T-helper 17 cell (primary cell): ENCODE data around the gene SLC45A3. TPM values are rescaled to one million over a fixed set of nuclear protein-coding genes. Genes with fewer than 3 reads are reported as not detected.
"Not testable (repeated sequence)": the region's sequence is repeated elsewhere in the genome, so short reads cannot be mapped to it uniquely, and the experiment has no call there.

Source experiments
- ATAC-seq: fragments of 150-1000 bp; cut with Tn5 transposase; 2 replicates; pipeline ENCODE4 v1.10.0; 2021; ENCODE audit warnings: mild to moderate bottlenecking, moderate library complexity
- DNase-seq, 3 donors: peaks; one replicate each; pipeline versions ENCODE4 v3.0.0 to v3.0.0-alpha.2; 2020 to 2021
- H3K9me3 ChIP-seq: one replicate; pipeline ENCODE4 v1.7.0; 2013; ENCODE audit warnings: low read length, mild to moderate bottlenecking; ENCODE audit not compliant: control insufficient read depth, poor library complexity, severe bottlenecking
- H3K27ac Mint-ChIP-seq: one replicate; pipeline ENCODE4 v1.8.0; 2022; ENCODE audit warnings: mild to moderate bottlenecking, moderate library complexity, mixed read lengths
- H3K27me3 Mint-ChIP-seq: one replicate; pipeline ENCODE4 v1.8.0; 2022; ENCODE audit warnings: mixed read lengths
- H3K36me3 Mint-ChIP-seq: one replicate; pipeline ENCODE4 v1.8.0; 2022; ENCODE audit warnings: low read depth, mixed read lengths
- H3K4me1 Mint-ChIP-seq: one replicate; pipeline ENCODE4 v1.8.0; 2022; ENCODE audit warnings: mild to moderate bottlenecking, mixed read lengths
- H3K4me3 Mint-ChIP-seq: one replicate; pipeline ENCODE4 v1.8.0; 2022; ENCODE audit warnings: mild to moderate bottlenecking, moderate library complexity, mixed read lengths
- total RNA-seq, 4 donors: library from RNA in 2 of 4; stranded (reverse) in 2 of 4; gene quantifications; one replicate each; pipeline ENCODE4 v1.2.3 and lab custom pipeline; 2022 to 2026

The SLC45A3 gene
- total RNA-seq, 2 donors from 2014 or later = 0.80 to 1.7 TPM

DNA sequence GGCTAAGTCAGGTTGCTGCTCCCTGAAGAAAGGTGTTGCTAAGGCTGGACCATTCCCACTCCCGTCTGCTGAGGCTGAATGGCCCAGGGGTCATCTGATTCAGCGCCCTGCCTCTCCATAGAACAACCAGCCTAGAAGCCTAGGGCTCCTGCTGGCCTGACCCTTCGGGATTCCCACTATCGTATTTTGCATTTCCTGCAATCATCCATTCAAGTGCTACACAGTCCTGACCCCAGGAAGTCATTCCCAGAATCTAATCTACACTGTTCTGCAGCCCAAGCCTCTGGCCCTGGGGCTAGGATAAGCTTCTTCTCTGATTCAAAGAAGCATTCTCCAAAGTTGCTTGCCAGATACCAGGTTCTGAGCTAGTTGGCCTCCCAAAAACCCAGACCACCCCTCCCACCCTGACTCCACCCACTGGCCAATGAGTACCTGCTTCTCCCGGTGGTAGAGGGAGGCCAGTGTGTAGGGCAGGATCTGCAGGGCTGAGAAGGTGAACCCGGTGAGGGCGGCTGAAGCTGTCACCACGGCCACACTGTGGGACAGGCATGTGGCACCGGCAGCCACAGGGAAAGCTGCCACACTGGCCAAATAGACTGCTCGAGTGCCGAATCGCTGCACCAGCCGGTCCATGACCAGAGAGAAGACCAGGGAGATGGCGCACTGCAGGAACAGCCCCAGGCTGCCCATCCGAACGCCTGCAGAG is 18.7 kb downstream of the SLC45A3 start:
- no peaks in the 10 kb centered on the region for H3K9me3 ChIP-seq
- Mint-ChIP-seq H3K36me3 (no peaks in the 10 kb centered on the region), H3K27me3 (peaks cover 26% of the 10 kb centered on the region), H3K4me3 (no peak overlapping the region), H3K4me1 (peaks cover 6% of the 10 kb centered on the region), H3K27ac (no peak overlapping the region)
- DNase-seq (no peak), ATAC-seq (no peak)

DNA sequence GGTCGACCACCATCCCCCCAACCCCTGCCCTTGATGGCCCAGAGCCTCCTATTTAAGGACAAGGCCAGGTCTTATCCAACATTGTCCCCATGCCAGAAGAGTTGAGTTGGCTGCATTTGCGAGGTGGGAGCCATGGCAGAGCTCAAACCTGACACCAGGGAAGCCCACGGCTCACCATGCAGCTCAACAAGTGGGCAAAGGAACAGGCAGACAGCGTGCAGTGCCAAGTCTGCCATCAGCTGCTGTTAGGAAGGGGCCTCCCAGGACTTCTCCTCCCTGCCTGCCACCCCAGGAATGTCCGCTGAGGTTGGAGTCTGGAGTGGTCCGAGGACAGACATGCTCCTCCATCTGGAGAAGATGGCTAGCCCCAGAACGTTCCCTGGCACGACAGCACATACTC is 19.9 kb downstream of the SLC45A3 start:
- Mint-ChIP-seq H3K36me3 (no peaks in the 10 kb centered on the region), H3K4me1 (peaks cover 6% of the 10 kb centered on the region), H3K27me3 (peaks cover 26% of the 10 kb centered on the region), H3K4me3 (no peak overlapping the region), H3K27ac (no peak overlapping the region)
- no peak for DNase-seq
- H3K9me3 ChIP-seq = no peaks in the 10 kb centered on the region
- ATAC-seq = no peak

DNA sequence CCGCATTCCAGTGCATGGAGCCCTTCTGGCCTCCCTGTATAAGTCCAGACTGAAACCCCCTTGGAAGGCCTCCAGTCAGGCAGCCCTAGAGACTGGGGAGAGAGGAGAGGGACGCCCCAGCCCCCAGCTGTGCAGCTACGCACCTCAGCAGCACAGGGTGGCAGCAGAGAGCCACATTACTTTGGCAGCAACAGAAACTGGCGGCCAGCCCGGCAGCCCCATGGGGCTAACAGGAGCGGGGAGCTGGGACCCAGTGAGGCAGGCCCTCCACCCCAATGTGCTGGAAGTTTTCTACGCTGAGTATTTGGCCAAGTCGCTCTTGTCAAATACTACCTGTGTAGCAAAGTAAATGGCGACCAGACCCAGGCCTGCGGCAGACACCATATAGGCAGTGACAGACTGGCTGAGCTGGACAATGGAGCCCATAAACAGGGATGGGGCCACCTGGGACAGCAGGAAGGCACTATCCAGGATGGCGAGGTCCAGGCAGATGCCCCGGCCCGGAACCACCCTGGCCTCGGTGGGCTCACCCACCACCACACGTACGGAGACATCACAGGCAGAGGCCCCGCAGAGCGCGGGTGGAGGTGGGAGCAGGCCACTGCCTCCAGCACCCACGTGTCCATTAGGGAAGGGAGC is 21.2 kb downstream of the SLC45A3 start:
- Mint-ChIP-seq H3K4me3 (no peak overlapping the region), H3K27me3 (peaks cover 26% of the 10 kb centered on the region), H3K36me3 (no peaks in the 10 kb centered on the region), H3K4me1 (peaks cover 6% of the 10 kb centered on the region), H3K27ac (no peak overlapping the region)
- H3K9me3 ChIP-seq = no peaks in the 10 kb centered on the region
- peak; percentile 94 for ATAC-seq
- peak; percentile 48 to 66 (median 52) for DNase-seq

DNA sequence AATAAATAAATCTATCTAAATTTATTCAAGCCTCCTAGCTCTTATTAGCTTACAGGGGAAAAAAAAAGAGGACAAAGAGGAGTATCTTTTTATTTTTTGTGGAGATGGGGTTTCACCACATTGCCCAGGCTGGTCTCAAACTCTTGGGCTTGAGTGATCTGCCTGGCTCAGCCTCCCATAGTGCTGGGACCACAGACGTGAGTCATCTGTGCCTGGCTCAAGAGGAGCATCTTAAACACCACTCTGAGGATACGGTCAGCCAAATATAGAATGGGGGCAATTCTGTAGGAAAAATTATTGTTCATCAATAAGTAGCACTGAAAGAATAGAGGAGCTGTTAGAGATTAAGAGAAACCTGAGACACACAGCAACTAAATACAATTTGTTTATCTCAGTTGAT is 24.1 kb downstream of the SLC45A3 start:
- H3K36me3 Mint-ChIP-seq = no peaks in the 10 kb centered on the region
- H3K27me3 Mint-ChIP-seq = peaks cover 19% of the 10 kb centered on the region
- H3K9me3 ChIP-seq = no peaks in the 10 kb centered on the region
- peaks cover 6% of the 10 kb centered on the region for H3K4me1 Mint-ChIP-seq
- H3K27ac Mint-ChIP-seq = no peak overlapping the region
- ATAC-seq = no peak
- H3K4me3 Mint-ChIP-seq = no peak overlapping the region
- no peak for DNase-seq

DNA sequence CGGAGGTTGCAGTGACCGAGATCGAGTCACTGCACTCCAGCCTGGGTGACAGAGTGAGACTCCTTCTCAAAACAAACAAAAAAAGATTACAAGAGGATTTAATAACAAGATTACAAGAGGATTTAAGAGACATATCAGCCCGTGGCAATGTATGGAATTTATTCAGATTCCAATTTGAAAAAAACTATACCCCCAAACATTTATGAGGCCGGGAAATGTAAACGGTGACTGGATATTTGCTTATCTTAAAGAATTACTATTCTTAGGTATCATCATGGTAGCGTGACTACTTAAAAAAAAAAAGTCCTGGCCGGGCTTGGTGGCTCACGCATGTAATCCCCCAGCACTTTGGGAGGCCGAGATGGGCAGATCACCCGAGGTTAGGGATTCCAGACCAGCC is 27.3 kb downstream of the SLC45A3 start:
- no peak overlapping the region for H3K27ac Mint-ChIP-seq
- ATAC-seq (no peak), DNase-seq (no peak)
- no peaks in the 10 kb centered on the region for H3K9me3 ChIP-seq
- H3K36me3 Mint-ChIP-seq = no peaks in the 10 kb centered on the region
- no peak overlapping the region for H3K4me3 Mint-ChIP-seq
- no peaks in the 10 kb centered on the region for H3K4me1 Mint-ChIP-seq
- H3K27me3 Mint-ChIP-seq = peaks cover 6% of the 10 kb centered on the region

DNA sequence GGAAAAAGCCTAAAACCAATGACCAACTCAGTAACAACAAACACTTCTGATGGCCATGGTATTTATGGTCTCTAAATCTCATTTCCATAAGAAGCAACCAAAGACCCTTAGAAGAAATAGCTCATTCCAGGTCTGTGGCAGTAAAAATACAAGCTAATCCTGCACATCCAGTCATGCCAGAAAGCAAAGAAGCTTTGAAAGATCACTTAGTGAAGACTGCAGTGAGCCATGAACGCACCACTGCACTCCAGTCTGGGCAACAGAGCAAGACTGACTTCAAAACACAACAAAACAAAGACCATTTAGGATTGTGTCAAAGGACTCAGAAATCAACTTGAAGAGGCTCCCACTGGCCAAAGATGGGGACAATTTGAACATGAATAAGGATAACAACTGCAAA is 30.1 kb downstream of the SLC45A3 start:
- H3K36me3 Mint-ChIP-seq = no peaks in the 10 kb centered on the region
- no peaks in the 10 kb centered on the region for H3K9me3 ChIP-seq
- H3K4me3 Mint-ChIP-seq = no peak overlapping the region
- ATAC-seq (no peak), DNase-seq (no peak)
- H3K4me1 Mint-ChIP-seq = no peaks in the 10 kb centered on the region
- peaks cover 10% of the 10 kb centered on the region for H3K27me3 Mint-ChIP-seq
- no peak overlapping the region for H3K27ac Mint-ChIP-seq

DNA sequence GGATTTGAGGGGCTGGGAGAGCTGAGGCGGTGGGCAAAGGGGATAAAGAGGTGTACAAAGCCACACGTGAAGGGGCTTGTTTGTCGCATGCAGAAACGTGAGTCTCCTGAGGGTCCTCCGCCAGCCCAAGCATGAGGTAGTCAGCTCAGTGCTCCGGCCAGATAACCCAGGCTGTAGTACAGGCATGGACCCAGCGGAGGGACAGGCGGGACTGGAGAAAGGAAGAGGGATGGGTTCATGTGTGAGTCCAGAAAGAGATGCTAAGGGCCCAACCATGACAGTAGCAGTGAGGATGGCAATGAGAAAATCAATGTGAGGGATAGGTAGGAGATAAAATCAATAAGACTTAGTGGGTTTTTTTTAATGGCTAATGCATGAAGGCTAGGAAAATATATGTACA is 34.8 kb downstream of the SLC45A3 start:
- ATAC-seq = no peak
- no peak overlapping the region for H3K4me3 Mint-ChIP-seq
- peaks cover 2% of the 10 kb centered on the region for H3K36me3 Mint-ChIP-seq
- no peak for DNase-seq
- peaks cover 24% of the 10 kb centered on the region for H3K27me3 Mint-ChIP-seq
- no peaks in the 10 kb centered on the region for H3K9me3 ChIP-seq
- peak overlapping the region; percentile 19 for H3K27ac Mint-ChIP-seq
- no peaks in the 10 kb centered on the region for H3K4me1 Mint-ChIP-seq

DNA sequence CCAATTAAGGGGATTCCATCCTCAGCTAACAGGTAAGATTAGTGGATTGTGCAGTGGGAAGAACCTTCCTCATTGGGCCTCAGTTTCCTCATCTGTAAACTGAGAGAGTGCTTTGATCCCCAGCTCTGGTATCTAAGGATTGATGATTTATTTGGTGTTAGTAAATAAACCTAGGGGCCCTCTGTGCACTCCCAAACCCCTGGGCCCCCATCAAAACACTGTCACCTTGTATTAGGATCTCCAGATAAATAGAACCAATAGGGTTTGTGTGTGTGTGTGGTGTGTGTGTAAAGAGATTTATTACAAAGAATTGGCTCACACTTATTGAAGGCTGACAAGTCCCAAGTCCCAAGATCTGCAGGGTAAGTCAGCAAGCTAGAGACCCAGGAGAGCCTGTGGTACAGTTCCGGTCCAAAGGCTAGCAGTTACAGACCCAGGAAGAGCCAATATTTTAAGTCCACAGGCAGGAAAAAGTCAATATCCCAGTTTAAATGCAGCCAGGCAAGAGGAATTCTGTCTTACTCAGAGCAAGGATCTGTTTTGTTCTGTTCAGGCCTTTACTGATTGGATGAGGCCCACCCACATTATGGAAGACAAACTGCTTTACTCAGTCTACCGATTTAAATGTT is 37.5 kb downstream of the SLC45A3 start:
- no peak overlapping the region for H3K27ac Mint-ChIP-seq
- DNase-seq (no peak), ATAC-seq (no peak)
- H3K4me3 Mint-ChIP-seq = no peak overlapping the region
- H3K4me1 Mint-ChIP-seq = peaks cover 5% of the 10 kb centered on the region
- H3K36me3 Mint-ChIP-seq = peaks cover 8% of the 10 kb centered on the region
- H3K27me3 Mint-ChIP-seq = peaks cover 42% of the 10 kb centered on the region
- no peaks in the 10 kb centered on the region for H3K9me3 ChIP-seq

DNA sequence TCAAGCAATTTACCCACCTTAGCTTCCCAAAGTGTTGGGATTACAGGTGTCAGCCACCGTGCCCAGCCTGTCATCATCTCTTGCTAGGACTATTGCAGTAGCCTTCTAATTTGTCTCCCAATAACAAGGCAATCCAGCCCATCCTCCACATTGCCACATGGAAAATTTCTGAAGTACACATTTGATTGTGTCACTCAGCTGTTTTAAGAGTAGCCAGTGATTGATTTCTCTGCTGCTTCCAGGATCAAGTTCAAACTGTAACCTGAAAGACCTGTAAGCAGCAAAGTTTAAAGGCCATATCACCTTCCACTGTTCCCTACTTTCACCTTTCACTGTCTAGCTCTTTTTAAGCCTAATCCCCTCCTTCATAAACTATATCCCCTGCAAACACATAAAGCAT is 40.7 kb downstream of the SLC45A3 start:
- Mint-ChIP-seq H3K4me3 (no peak overlapping the region), H3K4me1 (peaks cover 8% of the 10 kb centered on the region), H3K27me3 (peaks cover 42% of the 10 kb centered on the region), H3K27ac (no peak overlapping the region), H3K36me3 (peaks cover 8% of the 10 kb centered on the region)
- ATAC-seq (no peak), DNase-seq (no peak)
- H3K9me3 ChIP-seq = no peaks in the 10 kb centered on the region

DNA sequence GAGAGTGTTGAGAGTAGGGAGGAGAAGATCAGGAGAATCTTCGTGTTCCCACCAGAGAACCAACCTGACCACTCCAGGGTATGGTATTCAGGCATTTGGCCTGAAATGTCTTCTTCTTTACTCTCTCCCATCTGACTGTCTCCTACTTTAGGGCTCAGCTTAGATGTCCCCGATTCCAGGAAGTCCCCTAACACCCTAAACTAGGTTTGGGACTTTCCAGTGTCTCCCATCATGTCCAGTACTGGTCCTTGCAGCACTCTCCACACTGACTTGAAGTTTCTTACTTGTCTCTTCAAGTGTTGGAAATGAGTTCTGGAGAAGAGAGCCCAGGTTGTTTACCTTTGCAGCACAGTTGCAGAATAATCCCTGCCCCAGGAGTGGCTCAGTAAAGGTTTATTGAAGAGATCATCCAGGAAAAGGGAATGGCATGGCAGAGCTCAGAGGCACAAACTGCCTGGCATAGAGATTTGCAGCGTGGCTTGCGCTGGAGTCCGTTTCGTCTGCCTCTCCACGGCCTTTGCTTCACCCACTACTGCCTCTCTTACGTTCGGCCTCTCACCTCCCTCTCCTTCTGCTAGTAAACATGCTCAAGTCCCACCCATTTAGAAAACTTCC is 42.3 kb downstream of the SLC45A3 start:
- peaks cover 8% of the 10 kb centered on the region for H3K4me1 Mint-ChIP-seq
- H3K36me3 Mint-ChIP-seq = peaks cover 8% of the 10 kb centered on the region
- H3K9me3 ChIP-seq = no peaks in the 10 kb centered on the region
- no peak for DNase-seq
- ATAC-seq = no peak
- peaks cover 42% of the 10 kb centered on the region for H3K27me3 Mint-ChIP-seq
- no peak overlapping the region for H3K4me3 Mint-ChIP-seq
- H3K27ac Mint-ChIP-seq = peak overlapping the region; percentile 59

DNA sequence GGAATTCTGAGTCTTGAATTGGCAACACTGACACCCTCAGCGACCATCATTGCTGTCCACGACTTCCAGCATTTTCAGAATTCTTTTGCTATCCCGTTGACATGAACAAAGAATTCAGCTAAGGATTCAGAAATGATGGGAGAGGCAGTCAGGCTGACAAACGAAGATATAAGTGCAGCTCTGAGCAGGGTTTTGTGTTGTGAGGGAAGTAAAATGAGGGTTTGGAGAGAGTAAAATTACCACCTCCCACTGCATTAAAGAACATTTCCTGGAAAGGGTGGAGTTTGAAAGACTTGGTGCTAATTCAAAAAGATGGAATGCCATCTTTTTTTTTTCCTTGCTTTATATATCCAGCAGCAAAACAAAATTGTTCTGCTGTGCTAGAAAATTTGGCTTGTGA is 43.6 kb downstream of the SLC45A3 start:
- ATAC-seq (no peak), DNase-seq (no peak)
- no peak overlapping the region for H3K27ac Mint-ChIP-seq
- no peaks in the 10 kb centered on the region for H3K9me3 ChIP-seq
- peaks cover 8% of the 10 kb centered on the region for H3K4me1 Mint-ChIP-seq
- H3K4me3 Mint-ChIP-seq = no peak overlapping the region
- peaks cover 8% of the 10 kb centered on the region for H3K36me3 Mint-ChIP-seq
- peaks cover 39% of the 10 kb centered on the region for H3K27me3 Mint-ChIP-seq

DNA sequence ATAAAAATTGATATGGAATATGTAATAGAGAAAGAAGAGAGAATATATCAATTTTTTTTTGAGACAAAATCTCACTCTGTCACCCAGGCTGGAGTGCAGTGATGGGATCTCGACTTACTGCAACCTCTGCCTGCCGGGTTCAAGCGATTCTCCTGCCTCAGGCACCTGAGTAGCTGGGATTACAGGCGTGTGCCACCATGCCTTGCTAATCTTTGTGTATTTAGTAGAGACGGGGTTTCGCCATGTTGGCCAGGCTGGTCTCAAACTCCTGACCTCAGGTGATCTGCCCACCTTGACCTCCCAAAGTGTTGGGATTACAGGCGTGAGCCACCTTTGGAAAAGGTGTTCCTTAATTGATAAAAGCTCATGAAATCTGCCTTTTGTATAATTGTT is 44.2 kb downstream of the SLC45A3 start:
- H3K27ac Mint-ChIP-seq = not testable (repeated sequence)

DNA sequence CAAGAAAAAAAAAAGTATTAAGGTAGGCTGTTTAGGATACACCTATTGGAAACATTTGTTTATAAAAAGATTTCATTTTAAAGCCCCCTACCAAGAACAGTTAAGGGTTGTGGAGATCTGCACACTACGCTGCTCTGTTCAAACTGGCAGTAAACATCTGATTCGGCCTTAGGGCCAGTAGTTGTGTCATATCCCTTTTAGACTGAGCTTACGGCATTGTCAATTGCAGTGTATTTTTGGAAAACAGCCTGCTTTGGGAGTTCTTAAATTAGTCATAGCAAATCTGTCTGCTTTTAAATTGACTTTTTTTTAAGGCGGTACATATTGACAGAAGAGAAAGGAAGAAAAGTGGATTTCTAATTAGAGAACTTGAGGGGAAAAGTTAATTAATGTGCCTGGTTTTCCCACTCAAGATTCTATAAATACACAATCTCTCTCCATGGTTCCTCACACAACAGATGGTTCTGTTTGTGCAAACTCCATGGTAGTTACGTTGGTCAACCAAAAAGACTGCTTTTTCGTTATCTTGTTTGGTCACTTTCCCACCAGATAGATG is 46.8 kb downstream of the SLC45A3 start:
- DNase-seq (no peak), ATAC-seq (no peak)
- no peaks in the 10 kb centered on the region for H3K9me3 ChIP-seq
- Mint-ChIP-seq H3K27ac (peak overlapping the region; percentile 1), H3K27me3 (peaks cover 14% of the 10 kb centered on the region), H3K4me1 (peaks cover 11% of the 10 kb centered on the region), H3K36me3 (no peaks in the 10 kb centered on the region), H3K4me3 (no peak overlapping the region)

More for the DNA sequence above, 44.2 kb downstream of the SLC45A3 start:
- not testable (repeated sequence) for H3K4me1 Mint-ChIP-seq, DNase-seq, ATAC-seq, H3K36me3 Mint-ChIP-seq, H3K9me3 ChIP-seq
- H3K27me3 Mint-ChIP-seq = peaks cover 33% of the 10 kb centered on the region
- H3K4me3 Mint-ChIP-seq = peak overlapping the region; percentile 12
